Activated CD8-positive, alpha-beta memory T cell treated with anti-CD3 and anti-CD28 coated beads, Interleukin-2, amount 10 ng/mL, durations not matched to agents 7 days and 5 days (primary cell): Measurements from ENCODE around the gene PCDH19. TPM values are rescaled to one million over a fixed set of nuclear protein-coding genes. Genes with fewer than 3 reads are reported as not detected.

Experiments
- ATAC-seq: fragments of 150-1000 bp; cut with Tn5 transposase; one replicate; pipeline ENCODE4 v1.10.0; 2021; ENCODE audit warnings: moderate library complexity
- CTCF ChIA-PET: fragments of 350-600 bp; sonication (Branson Sonifier 250); formaldehyde crosslinking; loops from one replicate; lab custom pipeline; 2021; ENCODE audit warnings: antibody characterized with exemption; lab: Charles Lee
- DNase-seq: peaks from one replicate; pipeline ENCODE4 v3.0.0-alpha.2; 2020
- H3K27ac Mint-ChIP-seq: one replicate; pipeline ENCODE4 v1.8.0; 2021; ENCODE audit warnings: mild to moderate bottlenecking, mixed read lengths
- H3K27me3 Mint-ChIP-seq: one replicate; pipeline ENCODE4 v1.8.0; 2021; ENCODE audit warnings: mixed read lengths
- H3K36me3 Mint-ChIP-seq: one replicate; pipeline ENCODE4 v1.8.0; 2021; ENCODE audit warnings: mild to moderate bottlenecking, mixed read lengths
- H3K4me1 Mint-ChIP-seq: one replicate; pipeline ENCODE4 v1.8.0; 2021; ENCODE audit warnings: mixed read lengths
- H3K4me3 Mint-ChIP-seq: one replicate; pipeline ENCODE4 v1.8.0; 2021; ENCODE audit warnings: mild to moderate bottlenecking, moderate library complexity, mixed read lengths
- H3K9me3 Mint-ChIP-seq: one replicate; pipeline ENCODE4 v1.8.0; 2022; ENCODE audit warnings: low read depth, mixed read lengths
- total RNA-seq, 2 experiments: library from RNA; stranded (reverse); gene quantifications; one replicate each; pipeline ENCODE4 v1.2.3, GENCODE V29; 2021

Gene PCDH19
- total RNA-seq, 2 experiments from 2014 or later = not detected

GRCh38 chrX:100316987-100317386, 93.1 kb downstream of the PCDH19 start:
- no peaks in the 10 kb centered on the region for H3K36me3 Mint-ChIP-seq
- H3K4me1 Mint-ChIP-seq = no peaks in the 10 kb centered on the region
- CTCF ChIA-PET = no interaction called here
- no peak overlapping the region for H3K27ac Mint-ChIP-seq
- DNase-seq (no peak), ATAC-seq (no peak)
- H3K9me3 Mint-ChIP-seq = no peaks in the 10 kb centered on the region
- no peak overlapping the region for H3K4me3 Mint-ChIP-seq
- no peaks in the 10 kb centered on the region for H3K27me3 Mint-ChIP-seq

GRCh38 chrX:100315566-100315965, 94.5 kb downstream of the PCDH19 start:
- CTCF ChIA-PET = no interaction called here
- ATAC-seq = no peak

GRCh38 chrX:100299559-100299958, 110.5 kb downstream of the PCDH19 start:
- no peak for ATAC-seq
- H3K4me1 Mint-ChIP-seq = no peaks in the 10 kb centered on the region
- no peak overlapping the region for H3K27ac Mint-ChIP-seq
- H3K27me3 Mint-ChIP-seq = no peaks in the 10 kb centered on the region
- CTCF ChIA-PET = no interaction called here
- H3K36me3 Mint-ChIP-seq = no peaks in the 10 kb centered on the region
- no peaks in the 10 kb centered on the region for H3K9me3 Mint-ChIP-seq
- H3K4me3 Mint-ChIP-seq = no peak overlapping the region
- DNase-seq = no peak

More at GRCh38 chrX:100315566-100315965, 94.5 kb downstream of the PCDH19 start:
- Mint-ChIP-seq H3K27ac (no peak overlapping the region), H3K9me3 (no peaks in the 10 kb centered on the region), H3K27me3 (no peaks in the 10 kb centered on the region), H3K4me1 (no peaks in the 10 kb centered on the region), H3K36me3 (no peaks in the 10 kb centered on the region), H3K4me3 (no peak overlapping the region)
- DNase-seq = no peak

- Mint-ChIP-seq H3K27me3 (no peaks in the 10 kb centered on the region), H3K27ac (no peak overlapping the region), H3K4me1 (no peaks in the 10 kb centered on the region), H3K9me3 (no peaks in the 10 kb centered on the region), H3K36me3 (no peaks in the 10 kb centered on the region), H3K4me3 (no peak overlapping the region)
- ATAC-seq (no peak), DNase-seq (no peak)
- CTCF ChIA-PET = no interaction called here
These were observed 112.3 kb downstream of the PCDH19 start for GRCh38 chrX:100297728-100298127.

GRCh38 chrX:100296183-100296753, 113.8 kb downstream of the PCDH19 start:
- CTCF ChIA-PET = no interaction called here
- Mint-ChIP-seq H3K9me3 (no peaks in the 10 kb centered on the region), H3K4me1 (no peaks in the 10 kb centered on the region), H3K4me3 (no peak overlapping the region), H3K27ac (no peak overlapping the region), H3K27me3 (no peaks in the 10 kb centered on the region), H3K36me3 (no peaks in the 10 kb centered on the region)
- ATAC-seq = no peak
- no peak for DNase-seq

- DNase-seq (no peak), ATAC-seq (no peak)
- Mint-ChIP-seq H3K27me3 (no peaks in the 10 kb centered on the region), H3K27ac (no peak overlapping the region), H3K36me3 (no peaks in the 10 kb centered on the region), H3K4me3 (no peak overlapping the region), H3K4me1 (no peaks in the 10 kb centered on the region), H3K9me3 (no peaks in the 10 kb centered on the region)
- CTCF ChIA-PET = no interaction called here
These were observed 115.1 kb downstream of the PCDH19 start for GRCh38 chrX:100294965-100295364.

GRCh38 chrX:100289066-100289558, 121.0 kb downstream of the PCDH19 start:
- ATAC-seq = no peak
- CTCF ChIA-PET = no interaction called here
- H3K27ac Mint-ChIP-seq = no peak overlapping the region

GRCh38 chrX:100277231-100277630, 132.8 kb downstream of the PCDH19 start:
- Mint-ChIP-seq H3K9me3 (peaks cover 2% of the 10 kb centered on the region), H3K27ac (no peak overlapping the region), H3K4me1 (no peaks in the 10 kb centered on the region), H3K36me3 (no peaks in the 10 kb centered on the region), H3K4me3 (no peak overlapping the region), H3K27me3 (no peaks in the 10 kb centered on the region)
- DNase-seq = no peak
- no peak for ATAC-seq
- CTCF ChIA-PET = no interaction called here

More at GRCh38 chrX:100289066-100289558, 121.0 kb downstream of the PCDH19 start:
- Mint-ChIP-seq H3K27me3 (no peaks in the 10 kb centered on the region), H3K4me3 (no peak overlapping the region), H3K4me1 (no peaks in the 10 kb centered on the region), H3K9me3 (no peaks in the 10 kb centered on the region), H3K36me3 (no peaks in the 10 kb centered on the region)
- no peak for DNase-seq

GRCh38 chrX:100274916-100275315, 135.2 kb downstream of the PCDH19 start:
- H3K36me3 Mint-ChIP-seq = no peaks in the 10 kb centered on the region
- CTCF ChIA-PET = no interaction called here
- DNase-seq (no peak), ATAC-seq (no peak)
- H3K27ac Mint-ChIP-seq = no peak overlapping the region
- H3K4me3 Mint-ChIP-seq = no peak overlapping the region
- H3K4me1 Mint-ChIP-seq = no peaks in the 10 kb centered on the region
- no peaks in the 10 kb centered on the region for H3K27me3 Mint-ChIP-seq
- H3K9me3 Mint-ChIP-seq = no peaks in the 10 kb centered on the region

GRCh38 chrX:100265179-100265578, 144.9 kb downstream of the PCDH19 start:
- DNase-seq = no peak
- Mint-ChIP-seq H3K27me3 (no peaks in the 10 kb centered on the region), H3K9me3 (peaks cover 2% of the 10 kb centered on the region), H3K4me1 (no peaks in the 10 kb centered on the region), H3K27ac (no peak overlapping the region), H3K4me3 (no peak overlapping the region), H3K36me3 (no peaks in the 10 kb centered on the region)
- ATAC-seq = no peak
- CTCF ChIA-PET = no interaction called here

- H3K36me3 Mint-ChIP-seq = no peaks in the 10 kb centered on the region
- H3K27ac Mint-ChIP-seq = no peak overlapping the region
- ATAC-seq (no peak), DNase-seq (no peak)
- H3K27me3 Mint-ChIP-seq = no peaks in the 10 kb centered on the region
- H3K4me3 Mint-ChIP-seq = no peak overlapping the region
- peaks cover 2% of the 10 kb centered on the region for H3K9me3 Mint-ChIP-seq
- no peaks in the 10 kb centered on the region for H3K4me1 Mint-ChIP-seq
- CTCF ChIA-PET = no interaction called here
These were observed 145.9 kb downstream of the PCDH19 start for GRCh38 chrX:100264200-100264599.

GRCh38 chrX:100263650-100264049, 146.4 kb downstream of the PCDH19 start:
- H3K27ac Mint-ChIP-seq = no peak overlapping the region
- ATAC-seq = no peak
- H3K36me3 Mint-ChIP-seq = no peaks in the 10 kb centered on the region
- no peak for DNase-seq
- H3K4me1 Mint-ChIP-seq = no peaks in the 10 kb centered on the region
- CTCF ChIA-PET = no interaction called here
- H3K4me3 Mint-ChIP-seq = no peak overlapping the region
- H3K27me3 Mint-ChIP-seq = no peaks in the 10 kb centered on the region
- peaks cover 2% of the 10 kb centered on the region for H3K9me3 Mint-ChIP-seq

GRCh38 chrX:100248885-100249493, 161.1 kb downstream of the PCDH19 start:
- Mint-ChIP-seq H3K36me3 (no peaks in the 10 kb centered on the region), H3K9me3 (no peaks in the 10 kb centered on the region), H3K4me1 (no peaks in the 10 kb centered on the region), H3K4me3 (no peak overlapping the region), H3K27me3 (no peaks in the 10 kb centered on the region), H3K27ac (no peak overlapping the region)
- DNase-seq (no peak), ATAC-seq (no peak)
- CTCF ChIA-PET = no interaction called here

GRCh38 chrX:100247826-100248225, 162.2 kb downstream of the PCDH19 start:
- no peaks in the 10 kb centered on the region for H3K27me3 Mint-ChIP-seq
- CTCF ChIA-PET = no interaction called here
- no peaks in the 10 kb centered on the region for H3K4me1 Mint-ChIP-seq
- no peak overlapping the region for H3K4me3 Mint-ChIP-seq
- no peak overlapping the region for H3K27ac Mint-ChIP-seq
- H3K9me3 Mint-ChIP-seq = no peaks in the 10 kb centered on the region
- no peaks in the 10 kb centered on the region for H3K36me3 Mint-ChIP-seq
- ATAC-seq = no peak
- no peak for DNase-seq
